PFSK-1 (cell line): ENCODE measurements around the gene LRRFIP2.

Experiments
- POLR2AphosphoS5 ChIP-seq: IDR thresholded peaks from 2 replicates; pipeline ENCODE4 v1.6.1; 2012; ENCODE audit warnings: low read depth, mild to moderate bottlenecking, control low read depth, low read length, moderate library complexity
- TF ChIP-seq, protein P1 (sequence below), 2 experiments: IDR thresholded peaks; 2 replicates each; pipeline versions ENCODE4 v1.6.1 to v1.8.0; 2011 to 2012; ENCODE audit warnings: low read depth in 2 of 2, low read length in 2 of 2, control low read depth in 1 of 2, inconsistent platforms in 1 of 2, mild to moderate bottlenecking in 1 of 2, moderate library complexity in 1 of 2; ENCODE audit not compliant: insufficient read depth in 1 of 2

DNA sequence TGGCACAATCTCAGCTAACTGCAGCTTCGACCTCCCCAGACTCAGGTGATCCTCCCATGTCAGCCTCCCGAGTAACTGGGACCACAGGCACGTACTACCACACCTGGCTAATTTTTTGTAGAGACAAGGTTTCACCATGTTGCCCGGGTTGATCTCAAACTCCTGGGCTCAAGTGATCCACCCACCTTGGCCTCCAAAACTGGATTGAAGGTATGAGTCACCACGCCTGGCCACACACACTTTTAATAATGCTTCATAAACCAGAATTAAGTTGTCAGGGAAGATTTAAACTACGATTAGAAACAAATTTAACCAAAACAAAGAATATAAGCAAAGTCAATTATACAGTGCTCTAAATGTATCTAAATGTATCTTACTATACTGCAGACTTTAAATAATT, 87.5 kb downstream of the LRRFIP2 start:
- TF ChIP-seq, protein P1, sequence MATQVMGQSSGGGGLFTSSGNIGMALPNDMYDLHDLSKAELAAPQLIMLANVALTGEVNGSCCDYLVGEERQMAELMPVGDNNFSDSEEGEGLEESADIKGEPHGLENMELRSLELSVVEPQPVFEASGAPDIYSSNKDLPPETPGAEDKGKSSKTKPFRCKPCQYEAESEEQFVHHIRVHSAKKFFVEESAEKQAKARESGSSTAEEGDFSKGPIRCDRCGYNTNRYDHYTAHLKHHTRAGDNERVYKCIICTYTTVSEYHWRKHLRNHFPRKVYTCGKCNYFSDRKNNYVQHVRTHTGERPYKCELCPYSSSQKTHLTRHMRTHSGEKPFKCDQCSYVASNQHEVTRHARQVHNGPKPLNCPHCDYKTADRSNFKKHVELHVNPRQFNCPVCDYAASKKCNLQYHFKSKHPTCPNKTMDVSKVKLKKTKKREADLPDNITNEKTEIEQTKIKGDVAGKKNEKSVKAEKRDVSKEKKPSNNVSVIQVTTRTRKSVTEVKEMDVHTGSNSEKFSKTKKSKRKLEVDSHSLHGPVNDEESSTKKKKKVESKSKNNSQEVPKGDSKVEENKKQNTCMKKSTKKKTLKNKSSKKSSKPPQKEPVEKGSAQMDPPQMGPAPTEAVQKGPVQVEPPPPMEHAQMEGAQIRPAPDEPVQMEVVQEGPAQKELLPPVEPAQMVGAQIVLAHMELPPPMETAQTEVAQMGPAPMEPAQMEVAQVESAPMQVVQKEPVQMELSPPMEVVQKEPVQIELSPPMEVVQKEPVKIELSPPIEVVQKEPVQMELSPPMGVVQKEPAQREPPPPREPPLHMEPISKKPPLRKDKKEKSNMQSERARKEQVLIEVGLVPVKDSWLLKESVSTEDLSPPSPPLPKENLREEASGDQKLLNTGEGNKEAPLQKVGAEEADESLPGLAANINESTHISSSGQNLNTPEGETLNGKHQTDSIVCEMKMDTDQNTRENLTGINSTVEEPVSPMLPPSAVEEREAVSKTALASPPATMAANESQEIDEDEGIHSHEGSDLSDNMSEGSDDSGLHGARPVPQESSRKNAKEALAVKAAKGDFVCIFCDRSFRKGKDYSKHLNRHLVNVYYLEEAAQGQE (IDR thresholded peaks at IDR 0.05; ENCODE audit: insufficient read depth in 1 of 2, low read depth in 2 of 2, low read length in 2 of 2), result no peak
- no peak for TF ChIP-seq POLR2AphosphoS5
